ENCODE measurements around the gene MRFAP1L1.
"Not testable (repeated sequence)": the region's sequence is repeated elsewhere in the genome, so short reads cannot be mapped to it uniquely, and the experiment has no call there.

The MRFAP1L1 gene

GRCh38 chr4:6733358-6734164 is 23.9 kb upstream of the MRFAP1L1 start:
- DNase-seq = no peak

- peak in 1 of 2 donors; percentile 30 for DNase-seq
These were observed 23.0 kb upstream of the MRFAP1L1 start for GRCh38 chr4:6732441-6733357.

GRCh38 chr4:6731780-6732179 is 22.1 kb upstream of the MRFAP1L1 start:
- no peak for DNase-seq

GRCh38 chr4:6731318-6731675 is 21.6 kb upstream of the MRFAP1L1 start:
- no peak for DNase-seq

- DNase-seq = no peak
These were observed 21.1 kb upstream of the MRFAP1L1 start for GRCh38 chr4:6730603-6731317.

- no peak for DNase-seq
These were observed 18.8 kb upstream of the MRFAP1L1 start for GRCh38 chr4:6728320-6729029.

GRCh38 chr4:6727943-6728250 is 18.2 kb upstream of the MRFAP1L1 start:
- no peak for DNase-seq

GRCh38 chr4:6727081-6727942 is 17.6 kb upstream of the MRFAP1L1 start:
- DNase-seq = no peak

- DNase-seq = not testable (repeated sequence)
These were observed 15.8 kb upstream of the MRFAP1L1 start for GRCh38 chr4:6725427-6725961.

- no peak for DNase-seq
These were observed 14.9 kb upstream of the MRFAP1L1 start for GRCh38 chr4:6724421-6725111.

GRCh38 chr4:6723851-6724250 is 14.2 kb upstream of the MRFAP1L1 start:
- DNase-seq = no peak

- DNase-seq = no peak
These were observed 13.2 kb upstream of the MRFAP1L1 start for GRCh38 chr4:6722891-6723290.

- no peak for DNase-seq
These were observed 11.5 kb upstream of the MRFAP1L1 start for GRCh38 chr4:6721121-6721520.

- peak; percentile 43 to 61 for DNase-seq
These were observed 10.6 kb upstream of the MRFAP1L1 start for GRCh38 chr4:6720202-6720699.

GRCh38 chr4:6719611-6720179 is 10.0 kb upstream of the MRFAP1L1 start:
- no peak for DNase-seq

- no peak for DNase-seq
These were observed 9.4 kb upstream of the MRFAP1L1 start for GRCh38 chr4:6718932-6719610.

- DNase-seq = no peak
These were observed 7.4 kb upstream of the MRFAP1L1 start for GRCh38 chr4:6716958-6717655.

- DNase-seq = peak; percentile 78 to 93
These were observed 6.6 kb upstream of the MRFAP1L1 start, which contains the start of gene BLOC1S4 for GRCh38 chr4:6716018-6716911. TSS of gene BLOC1S4 (plus strand) at chr4:6716174. CDS start at chr4:6716210, 36 bp downstream.

Data from bone marrow (tissue), 2 donors.